Measurements from ENCODE around the gene MMP3.

The MMP3 gene

DNA sequence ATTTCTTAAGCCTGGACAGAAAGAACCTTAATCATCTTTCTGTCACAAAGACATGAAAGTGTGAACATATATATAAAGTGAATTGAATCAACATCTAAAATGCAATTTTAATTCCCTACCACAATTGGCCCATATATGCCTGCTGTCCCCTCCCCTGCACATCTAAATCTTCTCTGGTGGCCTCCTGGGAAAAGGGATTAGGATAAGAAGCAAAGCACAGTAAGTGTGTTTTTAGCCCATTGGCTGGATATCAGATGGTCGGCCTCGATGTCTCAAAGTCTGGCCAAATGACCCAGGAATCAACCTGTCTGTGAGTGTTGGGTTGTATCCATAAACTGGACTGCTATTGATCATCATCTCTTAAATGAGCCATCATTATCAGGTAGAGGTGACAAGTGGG lies 5.8 kb downstream of the MMP3 start:
- Histone ChIP-seq H3K9ac (ENCODE audit: low read length) (no peak overlapping the region), H4K8ac (ENCODE audit: low read depth, low read length) (no peak overlapping the region), H3K56ac (ENCODE audit: low read length) (no peak overlapping the region), H3K79me2 (ENCODE audit: control insufficient read depth, insufficient read depth, low read length) (no peaks in the 10 kb centered on the region), H3K36me3 (ENCODE audit: control insufficient read depth, insufficient read depth, low read length) (no peaks in the 10 kb centered on the region), H4K5ac (ENCODE audit: low read length) (no peak overlapping the region), H3K79me1 (ENCODE audit: low read length) (no peaks in the 10 kb centered on the region), H3K23ac (ENCODE audit: low read length) (no peak overlapping the region), H2BK5ac (ENCODE audit: low read length) (no peak overlapping the region), H3K4me2 (ENCODE audit: low read length) (no peak overlapping the region), H2AK5ac (ENCODE audit: low read length) (no peak overlapping the region), H2BK15ac (replicated peaks; ENCODE audit: low read depth) (no peak overlapping the region), H3K18ac (ENCODE audit: low read length) (no peak overlapping the region), H3K27ac (ENCODE audit: low read depth, low read length) (no peak overlapping the region), H3K4ac (ENCODE audit: low read depth, low read length) (no peak overlapping the region), H3K4me3 (ENCODE audit: low read length) (no peak overlapping the region), H2BK120ac (ENCODE audit: low read depth, low read length) (no peak overlapping the region), H3K27me3 (ENCODE audit: insufficient read depth, low read length, poor library complexity) (no peaks in the 10 kb centered on the region), H3K4me1 (ENCODE audit: control insufficient read depth, low read depth, low read length) (no peaks in the 10 kb centered on the region)
- no CpG with 5 or more reads among the region's 2 CpGs for WGBS (ENCODE audit: extremely low coverage, insufficient coverage, low lambda C conversion rate)
- DNase-seq: no peak

DNA sequence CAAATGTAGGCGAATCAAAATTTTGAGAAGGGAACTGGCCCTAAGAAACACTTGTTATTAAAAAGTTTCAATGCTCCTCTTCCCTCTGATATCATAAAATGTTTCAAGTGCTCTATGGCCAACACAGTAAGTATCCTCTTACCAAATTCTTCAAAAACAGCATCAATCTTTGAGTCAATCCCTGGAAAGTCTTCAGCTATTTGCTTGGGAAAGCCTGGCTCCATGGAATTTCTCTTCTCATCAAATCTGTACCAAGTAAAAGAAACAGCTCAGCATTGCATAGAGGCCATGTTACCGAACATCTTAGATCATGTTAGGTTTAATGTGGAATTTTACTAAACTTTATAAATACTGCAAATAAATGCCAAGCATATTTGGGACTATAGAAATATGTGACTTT lies 6.3 kb downstream of the MMP3 start:
- Histone ChIP-seq H3K18ac (ENCODE audit: low read length) (no peak overlapping the region), H3K79me1 (ENCODE audit: low read length) (no peaks in the 10 kb centered on the region), H4K8ac (ENCODE audit: low read depth, low read length) (no peak overlapping the region), H3K4ac (ENCODE audit: low read depth, low read length) (no peak overlapping the region), H3K4me1 (ENCODE audit: control insufficient read depth, low read depth, low read length) (no peaks in the 10 kb centered on the region), H2AK5ac (ENCODE audit: low read length) (no peak overlapping the region), H3K36me3 (ENCODE audit: control insufficient read depth, insufficient read depth, low read length) (no peaks in the 10 kb centered on the region), H3K23ac (ENCODE audit: low read length) (no peak overlapping the region), H3K79me2 (ENCODE audit: control insufficient read depth, insufficient read depth, low read length) (no peaks in the 10 kb centered on the region), H2BK15ac (replicated peaks; ENCODE audit: low read depth) (no peak overlapping the region), H2BK120ac (ENCODE audit: low read depth, low read length) (no peak overlapping the region), H3K27ac (ENCODE audit: low read depth, low read length) (no peak overlapping the region), H3K9ac (ENCODE audit: low read length) (no peak overlapping the region), H3K4me3 (ENCODE audit: low read length) (no peak overlapping the region), H3K56ac (ENCODE audit: low read length) (no peak overlapping the region), H2BK5ac (ENCODE audit: low read length) (no peak overlapping the region), H3K27me3 (ENCODE audit: insufficient read depth, low read length, poor library complexity) (no peaks in the 10 kb centered on the region), H4K5ac (ENCODE audit: low read length) (no peak overlapping the region), H3K4me2 (ENCODE audit: low read length) (no peak overlapping the region)
- no CpG with 5 or more reads among the region's 2 CpGs for WGBS (ENCODE audit: extremely low coverage, insufficient coverage, low lambda C conversion rate)
- no peak for DNase-seq

DNA sequence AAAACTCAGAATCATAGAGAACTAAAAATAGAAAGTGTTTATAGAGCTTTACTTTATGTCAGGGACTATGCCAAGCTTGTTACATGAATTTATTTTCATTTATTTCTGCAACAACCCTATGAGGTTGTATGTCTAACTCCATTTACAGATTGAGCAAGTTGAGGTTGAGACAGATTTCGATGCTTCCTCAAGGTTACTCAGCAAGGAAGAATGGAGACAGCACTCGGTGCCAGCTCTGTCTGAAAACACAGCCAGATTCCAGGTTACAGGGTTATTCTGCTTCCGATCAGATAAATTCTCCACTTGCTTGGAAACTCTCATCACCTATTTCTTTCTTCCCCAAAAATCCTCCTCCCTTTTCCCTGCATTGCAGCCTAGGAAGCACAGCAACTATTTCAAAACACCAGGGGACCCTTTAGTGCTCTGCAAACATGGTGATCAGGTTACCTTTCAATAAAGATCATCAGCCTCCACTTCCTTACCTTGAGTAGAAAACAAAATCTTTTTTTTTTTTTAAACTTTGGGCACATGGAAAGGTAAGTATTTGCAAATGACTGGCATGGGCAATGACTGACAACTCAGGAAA lies 7.0 kb downstream of the MMP3 start:
- Histone ChIP-seq H3K79me2 (ENCODE audit: control insufficient read depth, insufficient read depth, low read length) (no peaks in the 10 kb centered on the region), H4K8ac (ENCODE audit: low read depth, low read length) (no peak overlapping the region), H2BK120ac (ENCODE audit: low read depth, low read length) (no peak overlapping the region), H3K23ac (ENCODE audit: low read length) (no peak overlapping the region), H3K4me2 (ENCODE audit: low read length) (no peak overlapping the region), H3K27me3 (ENCODE audit: insufficient read depth, low read length, poor library complexity) (no peaks in the 10 kb centered on the region), H3K4me1 (ENCODE audit: control insufficient read depth, low read depth, low read length) (no peaks in the 10 kb centered on the region), H3K36me3 (ENCODE audit: control insufficient read depth, insufficient read depth, low read length) (no peaks in the 10 kb centered on the region), H2BK5ac (ENCODE audit: low read length) (no peak overlapping the region), H3K27ac (ENCODE audit: low read depth, low read length) (no peak overlapping the region), H3K56ac (ENCODE audit: low read length) (no peak overlapping the region), H3K4me3 (ENCODE audit: low read length) (no peak overlapping the region), H3K4ac (ENCODE audit: low read depth, low read length) (no peak overlapping the region), H2AK5ac (ENCODE audit: low read length) (no peak overlapping the region), H3K18ac (ENCODE audit: low read length) (no peak overlapping the region), H2BK15ac (replicated peaks; ENCODE audit: low read depth) (no peak overlapping the region), H3K79me1 (ENCODE audit: low read length) (no peaks in the 10 kb centered on the region), H4K5ac (ENCODE audit: low read length) (no peak overlapping the region), H3K9ac (ENCODE audit: low read length) (no peak overlapping the region)
- no CpG with 5 or more reads among the region's 3 CpGs for WGBS (ENCODE audit: extremely low coverage, insufficient coverage, low lambda C conversion rate)
- peak; percentile 31 for DNase-seq

DNA sequence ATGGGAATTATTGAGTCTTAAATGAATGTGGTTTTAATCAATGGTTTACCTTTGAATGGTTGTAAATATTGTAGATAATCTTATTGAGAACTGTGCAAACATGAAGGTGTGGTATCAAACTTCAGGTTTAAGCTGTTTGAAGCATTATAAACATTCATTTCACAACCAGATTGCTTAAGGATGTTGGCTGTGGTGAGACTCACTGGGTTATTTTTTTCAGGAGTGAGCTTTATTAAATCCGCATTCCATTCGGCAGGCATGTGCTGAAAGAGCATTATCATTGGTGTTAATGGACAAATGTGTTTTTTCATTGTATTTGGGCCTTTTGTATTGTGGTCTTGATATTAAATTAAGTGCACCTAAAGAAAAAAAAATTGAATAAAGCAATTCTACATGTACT lies 9.7 kb downstream of the MMP3 start:
- H3K56ac ChIP-seq (ENCODE audit: low read length): no peak overlapping the region
- no peaks in the 10 kb centered on the region for H3K36me3 ChIP-seq (ENCODE audit: control insufficient read depth, insufficient read depth, low read length)
- H3K4me3 ChIP-seq (ENCODE audit: low read length): no peak overlapping the region
- H3K9ac ChIP-seq (ENCODE audit: low read length): no peak overlapping the region
- no peaks in the 10 kb centered on the region for H3K79me1 ChIP-seq (ENCODE audit: low read length)
- no peaks in the 10 kb centered on the region for H3K79me2 ChIP-seq (ENCODE audit: control insufficient read depth, insufficient read depth, low read length)
- WGBS (ENCODE audit: extremely low coverage, insufficient coverage, low lambda C conversion rate): no CpG with 5 or more reads among the region's 2 CpGs
- no peak overlapping the region for H3K18ac ChIP-seq (ENCODE audit: low read length)
- no peak overlapping the region for H3K23ac ChIP-seq (ENCODE audit: low read length)
- H3K27me3 ChIP-seq (ENCODE audit: insufficient read depth, low read length, poor library complexity): no peaks in the 10 kb centered on the region
- no peak overlapping the region for H4K5ac ChIP-seq (ENCODE audit: low read length)
- DNase-seq: no peak
- H2BK15ac ChIP-seq (replicated peaks; ENCODE audit: low read depth): no peak overlapping the region
- no peak overlapping the region for H2BK120ac ChIP-seq (ENCODE audit: low read depth, low read length)
- H3K4ac ChIP-seq (ENCODE audit: low read depth, low read length): no peak overlapping the region
- no peak overlapping the region for H2BK5ac ChIP-seq (ENCODE audit: low read length)
- no peak overlapping the region for H4K8ac ChIP-seq (ENCODE audit: low read depth, low read length)
- H3K27ac ChIP-seq (ENCODE audit: low read depth, low read length): no peak overlapping the region
- no peak overlapping the region for H3K4me2 ChIP-seq (ENCODE audit: low read length)
- H2AK5ac ChIP-seq (ENCODE audit: low read length): no peak overlapping the region
- no peaks in the 10 kb centered on the region for H3K4me1 ChIP-seq (ENCODE audit: control insufficient read depth, low read depth, low read length)

DNA sequence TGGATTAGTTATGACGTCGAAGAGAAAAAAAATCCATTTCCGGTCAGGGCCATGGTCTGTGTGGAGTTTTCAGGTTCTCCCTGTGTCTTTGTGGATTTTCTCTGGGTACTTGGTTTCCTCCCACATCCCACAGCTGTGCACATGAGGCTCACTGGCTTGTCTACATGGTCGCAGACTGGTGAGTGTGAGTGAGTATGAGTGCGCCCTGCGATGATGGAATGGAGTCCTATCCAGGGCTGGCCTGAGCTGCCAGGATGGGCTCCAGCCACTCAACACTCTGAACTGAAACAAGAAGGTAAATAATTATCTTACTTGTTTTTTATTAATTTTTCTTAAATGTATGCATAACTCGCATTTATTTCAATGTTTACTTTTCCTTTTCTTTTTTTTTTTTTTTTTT lies 10.8 kb downstream of the MMP3 start:
- no peak overlapping the region for H3K4me3 ChIP-seq (ENCODE audit: low read length)
- H2BK15ac ChIP-seq (replicated peaks; ENCODE audit: low read depth): no peak overlapping the region
- H3K79me1 ChIP-seq (ENCODE audit: low read length): no peaks in the 10 kb centered on the region
- H3K4ac ChIP-seq (ENCODE audit: low read depth, low read length): no peak overlapping the region
- H3K56ac ChIP-seq (ENCODE audit: low read length): no peak overlapping the region
- H3K79me2 ChIP-seq (ENCODE audit: control insufficient read depth, insufficient read depth, low read length): no peaks in the 10 kb centered on the region
- no peak overlapping the region for H3K27ac ChIP-seq (ENCODE audit: low read depth, low read length)
- no peak for DNase-seq
- H2BK5ac ChIP-seq (ENCODE audit: low read length): no peak overlapping the region
- H3K27me3 ChIP-seq (ENCODE audit: insufficient read depth, low read length, poor library complexity): no peaks in the 10 kb centered on the region
- no CpG with 5 or more reads among the region's 7 CpGs for WGBS (ENCODE audit: extremely low coverage, insufficient coverage, low lambda C conversion rate)
- H2AK5ac ChIP-seq (ENCODE audit: low read length): no peak overlapping the region
- no peak overlapping the region for H4K5ac ChIP-seq (ENCODE audit: low read length)
- H3K23ac ChIP-seq (ENCODE audit: low read length): no peak overlapping the region
- H3K9ac ChIP-seq (ENCODE audit: low read length): no peak overlapping the region
- no peaks in the 10 kb centered on the region for H3K4me1 ChIP-seq (ENCODE audit: control insufficient read depth, low read depth, low read length)
- no peaks in the 10 kb centered on the region for H3K36me3 ChIP-seq (ENCODE audit: control insufficient read depth, insufficient read depth, low read length)
- H4K8ac ChIP-seq (ENCODE audit: low read depth, low read length): no peak overlapping the region
- H3K4me2 ChIP-seq (ENCODE audit: low read length): no peak overlapping the region
- H3K18ac ChIP-seq (ENCODE audit: low read length): no peak overlapping the region
- no peak overlapping the region for H2BK120ac ChIP-seq (ENCODE audit: low read depth, low read length)

Measured in mesendoderm (in vitro differentiated cells).